HG03196 (cell line): ENCODE results near the gene TPK1.
A peak's percentile ranks its signal among the peaks of the same experiment; 100 is the strongest.
"Not testable (repeated sequence)": the region's sequence is repeated elsewhere in the genome, so short reads cannot be mapped to it uniquely, and the experiment has no call there.

Experiments
- ATAC-seq: cut with Tn5 transposase; IDR thresholded peaks from one replicate; pipeline ENCODE4 v1.9.1; 2021; ENCODE audit not compliant: unreplicated experiment

The TPK1 gene

DNA sequence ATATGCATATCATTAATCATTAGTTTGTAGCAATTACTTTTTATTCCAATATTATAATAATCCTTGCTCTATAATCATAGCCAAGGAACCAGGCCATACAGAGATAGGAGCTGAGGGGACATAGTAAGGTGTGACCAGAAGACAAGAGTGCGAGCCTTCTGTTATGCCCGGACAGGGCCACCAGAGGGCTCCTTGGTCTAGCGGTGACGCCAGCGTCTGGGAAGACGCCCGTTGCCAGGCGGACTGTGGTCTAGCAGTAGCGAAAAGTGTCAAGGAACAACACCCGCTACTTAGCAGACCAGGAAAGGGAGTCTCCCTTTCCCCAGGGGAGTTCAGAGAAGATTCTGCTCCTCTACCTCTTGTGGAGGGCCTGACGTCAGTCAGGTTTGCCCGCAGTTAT lies 109.0 kb downstream of the TPK1 start:
- ATAC-seq: not testable (repeated sequence)

DNA sequence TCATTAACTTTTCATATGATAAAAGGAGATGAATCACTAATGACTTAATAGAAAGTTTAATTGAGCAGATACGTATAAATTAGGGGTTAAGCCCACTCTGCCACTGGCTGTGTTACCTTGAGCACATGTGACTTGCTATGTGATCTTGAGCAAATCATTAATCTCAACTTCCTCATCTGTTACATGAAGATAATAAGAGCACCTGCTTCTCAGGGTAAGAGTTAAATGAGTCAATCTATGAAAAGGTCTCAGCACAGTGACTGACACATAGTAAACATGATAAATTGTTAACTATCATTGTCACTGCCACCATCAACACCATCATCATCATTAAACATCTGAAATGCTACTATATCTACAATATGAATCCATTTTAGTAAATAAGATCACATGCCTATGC lies 110.8 kb downstream of the TPK1 start:
- ATAC-seq: peak; percentile 100

DNA sequence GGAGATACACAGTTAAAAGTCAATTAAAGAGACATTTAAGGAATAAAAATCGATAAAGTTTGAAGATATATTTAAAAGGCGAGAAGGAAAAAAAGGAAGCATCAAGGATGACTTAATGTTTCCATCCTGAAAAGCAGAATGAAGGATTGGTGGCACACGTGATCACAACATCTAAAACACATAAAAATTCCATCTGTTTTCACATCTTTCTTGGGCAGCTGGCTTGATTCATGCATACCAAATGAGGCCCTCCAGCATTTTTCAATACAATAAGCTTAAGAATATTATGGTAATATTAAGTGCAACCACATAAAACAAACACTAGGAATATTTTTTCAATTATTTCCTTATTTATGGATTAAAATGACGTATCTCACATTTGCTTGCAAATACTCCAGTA lies 112.6 kb downstream of the TPK1 start:
- no peak for ATAC-seq

DNA sequence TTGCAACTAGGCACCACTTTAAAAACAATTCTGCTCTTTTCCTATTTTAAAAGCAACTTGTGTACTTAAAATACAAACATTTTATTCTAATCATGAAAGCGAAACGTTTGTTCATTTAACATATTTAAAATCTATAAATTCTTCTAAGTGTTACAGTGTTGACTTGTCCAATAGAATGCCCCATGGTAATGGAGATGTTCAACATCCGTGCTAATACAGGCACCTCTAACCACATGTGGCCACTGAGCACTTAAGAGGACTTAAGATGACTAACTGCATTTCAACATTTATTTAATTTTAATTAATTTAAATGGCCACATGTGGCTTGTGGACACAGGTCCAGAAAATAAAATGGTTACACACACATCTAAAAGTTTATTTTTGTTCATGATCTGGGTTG lies 115.1 kb downstream of the TPK1 start:
- no peak for ATAC-seq

DNA sequence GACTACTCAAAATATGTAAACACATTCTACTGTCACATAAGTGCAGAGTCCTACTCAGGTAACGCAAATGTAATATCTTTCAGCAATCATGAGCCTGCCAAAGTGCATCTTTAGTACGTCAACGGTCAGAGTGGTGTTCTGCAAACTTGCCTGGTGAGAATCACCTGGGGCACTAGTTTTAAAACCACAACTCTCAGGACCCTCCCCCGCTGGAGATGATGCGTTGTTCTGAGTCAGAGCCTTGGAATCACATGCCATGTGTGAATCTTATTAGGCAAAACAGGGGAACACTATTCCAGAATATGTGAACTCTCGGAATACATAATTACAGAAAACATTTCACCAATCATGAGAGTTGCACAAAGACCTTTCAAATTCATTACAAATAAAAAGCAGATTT lies 115.7 kb downstream of the TPK1 start:
- no peak for ATAC-seq

DNA sequence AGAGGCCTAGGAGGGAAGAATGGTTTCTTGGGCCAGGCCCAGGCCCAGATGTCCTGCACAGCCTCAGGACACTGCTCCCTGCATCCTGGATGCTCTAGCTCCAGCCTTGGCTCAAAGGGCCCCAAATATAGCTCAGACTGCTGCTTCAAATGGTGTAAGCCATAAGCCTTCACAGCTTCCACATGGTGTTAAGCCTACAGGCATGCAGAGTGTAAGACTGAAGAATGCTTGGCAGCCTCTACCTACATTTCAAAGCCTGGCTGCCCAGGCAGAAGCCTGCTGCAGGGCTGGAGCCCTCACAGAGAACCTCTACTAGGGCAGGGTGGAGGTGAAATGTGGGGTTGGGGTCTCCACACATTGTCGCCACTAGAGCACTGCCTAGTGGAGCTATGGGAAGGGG lies 118.1 kb downstream of the TPK1 start:
- ATAC-seq: no peak

DNA sequence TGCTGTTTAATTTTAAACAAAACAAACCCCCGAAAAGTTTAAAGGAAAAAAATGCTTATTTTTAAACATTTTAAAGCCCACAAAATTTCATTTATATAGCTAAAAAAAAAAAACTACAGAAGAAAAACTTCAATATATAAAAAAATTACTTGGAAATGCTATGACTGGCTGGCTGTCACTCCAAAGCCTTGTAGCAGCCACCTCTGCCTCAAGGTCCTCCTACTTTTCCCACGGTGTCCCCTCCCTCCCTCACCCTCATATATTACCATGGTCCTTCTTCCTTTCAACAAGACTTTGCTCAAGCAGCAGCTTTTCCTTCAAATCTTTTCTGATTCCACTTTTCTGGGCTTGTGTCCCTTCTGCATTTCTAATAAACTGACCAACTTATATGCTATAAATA lies 122.0 kb downstream of the TPK1 start:
- no peak for ATAC-seq

DNA sequence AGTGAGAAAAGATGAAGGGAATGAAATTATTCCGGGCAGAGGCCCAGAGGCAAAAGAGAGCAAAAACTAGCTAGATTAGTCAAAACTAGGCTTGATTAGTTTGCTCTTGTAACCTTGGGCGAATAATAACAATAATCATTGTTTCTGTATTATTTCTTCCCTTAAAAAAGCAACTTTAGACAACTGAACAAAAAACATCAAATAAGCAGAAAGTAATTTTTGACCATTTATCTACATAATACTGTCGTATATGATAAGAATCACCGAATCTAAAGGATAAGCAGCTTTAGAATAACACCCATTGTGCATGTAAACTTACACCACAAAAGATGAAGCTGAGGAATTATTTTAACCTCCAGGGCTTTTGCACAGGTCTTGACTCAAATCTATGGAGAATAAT lies 125.1 kb downstream of the TPK1 start:
- no peak for ATAC-seq

DNA sequence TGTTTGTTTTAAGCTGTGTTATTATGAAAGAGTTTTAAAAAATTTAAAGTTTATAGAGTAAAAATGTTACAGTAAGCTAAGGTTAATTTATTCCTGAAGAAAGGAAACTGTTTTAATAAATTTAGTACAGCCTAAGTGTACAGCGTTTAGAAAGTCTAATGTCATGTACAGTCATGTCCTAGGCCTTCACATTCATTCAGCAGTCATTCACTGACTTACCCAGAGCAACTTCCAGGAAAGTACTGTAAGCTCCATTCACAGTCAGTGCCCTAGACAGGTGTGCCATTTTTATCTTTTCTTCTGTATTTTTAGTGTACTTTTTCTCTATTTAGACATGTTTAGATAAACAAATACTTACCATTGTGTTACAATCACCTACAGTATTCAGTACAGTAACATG lies 126.8 kb downstream of the TPK1 start:
- no peak for ATAC-seq

DNA sequence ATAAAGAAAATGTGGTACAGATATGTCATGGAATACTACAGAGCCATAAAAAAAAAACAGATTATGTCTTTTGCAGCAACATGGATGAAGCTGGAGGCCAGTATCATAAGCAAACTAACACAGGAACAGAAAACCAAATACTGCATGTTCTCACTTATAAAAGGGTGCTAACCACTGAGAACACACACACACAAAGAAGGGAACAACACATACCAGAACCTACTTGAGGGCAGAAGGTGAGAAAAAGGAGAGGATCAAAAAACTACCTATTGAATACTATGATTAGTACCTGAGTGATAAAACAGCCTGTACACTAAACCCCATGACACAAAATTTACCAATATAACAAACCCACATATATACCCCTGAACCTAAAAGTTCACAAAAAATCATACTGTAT lies 144.6 kb downstream of the TPK1 start:
- no peak for ATAC-seq

DNA sequence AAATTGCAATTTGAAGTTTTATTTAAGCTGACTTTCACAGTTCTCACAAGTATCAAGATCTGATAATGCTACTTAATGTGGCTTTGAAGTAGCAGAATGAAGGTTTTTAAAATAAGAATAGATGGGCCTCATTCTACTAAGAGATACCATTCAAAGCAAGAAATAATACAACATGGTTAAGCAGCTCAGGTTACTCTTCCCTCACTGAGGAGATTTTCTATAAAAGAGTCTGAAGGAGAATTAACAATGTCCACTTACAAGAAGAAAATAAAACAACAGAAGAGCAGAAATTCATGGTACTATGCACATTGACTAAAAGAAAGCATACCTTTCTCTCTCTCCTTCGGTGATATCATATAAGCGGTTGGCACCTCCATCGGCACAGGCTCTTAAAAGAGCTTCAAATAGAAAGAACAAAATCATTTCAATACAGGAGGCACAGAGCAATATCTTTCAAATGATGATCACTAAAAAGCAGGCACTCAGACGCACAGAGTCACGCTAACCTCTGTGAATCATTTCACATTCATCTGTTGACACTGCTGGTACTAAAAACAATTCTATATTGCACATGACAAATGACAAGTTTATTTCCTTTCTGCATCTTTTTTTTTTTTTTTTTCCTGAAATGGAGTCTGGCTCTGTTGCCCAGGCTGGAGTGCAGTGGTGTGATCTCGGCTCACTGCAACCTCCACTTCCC lies 153.1 kb downstream of the TPK1 start:
- no peak for ATAC-seq

DNA sequence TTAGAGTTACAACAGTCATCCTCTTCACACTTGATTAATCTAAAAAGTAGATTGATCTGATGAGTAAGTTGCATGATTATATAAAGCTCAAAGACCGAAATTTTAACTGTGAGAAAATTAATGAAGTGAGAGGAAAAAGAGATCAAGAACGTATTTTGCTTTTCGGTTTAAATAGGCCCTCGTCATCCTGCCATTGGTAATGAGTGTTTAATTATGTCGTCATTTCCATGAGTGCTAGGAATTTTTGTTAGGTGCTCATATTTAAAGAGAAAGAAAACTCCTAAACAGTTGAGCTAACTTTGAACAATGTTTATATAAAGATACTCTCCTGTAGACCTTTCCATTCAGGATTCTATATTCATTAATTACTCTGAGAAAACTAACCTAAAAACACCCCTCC lies 159.4 kb downstream of the TPK1 start:
- ATAC-seq: no peak

DNA sequence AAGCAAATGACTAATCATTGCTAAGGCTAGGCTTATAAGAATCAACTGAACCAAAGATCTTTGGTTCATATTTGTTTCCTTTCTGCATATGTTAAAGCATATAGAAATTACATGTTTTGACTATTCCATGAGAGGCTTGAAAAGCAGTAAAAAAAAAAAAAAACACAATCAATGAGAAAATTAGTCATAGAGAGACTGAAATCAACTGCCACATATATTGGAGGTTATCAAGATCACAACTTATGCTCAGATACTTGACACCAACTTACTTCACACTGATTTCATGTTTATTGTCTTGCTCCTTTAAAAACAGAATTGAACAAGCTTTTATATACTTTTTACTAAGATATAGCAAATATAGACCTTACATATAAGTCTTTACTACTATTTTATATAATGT lies 161.3 kb downstream of the TPK1 start:
- no peak for ATAC-seq

DNA sequence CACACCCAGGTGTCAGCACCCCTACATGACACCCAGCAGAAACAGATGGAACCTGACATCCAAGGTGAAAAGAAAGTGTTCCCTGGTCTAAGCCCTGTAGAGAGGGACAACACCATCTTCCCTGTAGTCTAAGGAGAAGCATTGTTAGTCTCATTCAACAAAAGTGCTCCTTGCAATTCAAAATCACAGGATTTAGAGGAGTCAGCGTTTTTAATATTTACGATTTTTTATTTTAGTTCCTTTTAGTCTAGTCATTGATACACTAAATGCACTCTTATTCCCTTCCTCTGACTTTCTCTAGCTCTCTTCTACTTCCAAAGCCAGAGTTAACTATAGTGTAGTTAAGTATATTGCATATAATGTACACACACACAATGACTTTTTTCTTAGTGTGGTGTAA lies 163.0 kb downstream of the TPK1 start:
- no peak for ATAC-seq

DNA sequence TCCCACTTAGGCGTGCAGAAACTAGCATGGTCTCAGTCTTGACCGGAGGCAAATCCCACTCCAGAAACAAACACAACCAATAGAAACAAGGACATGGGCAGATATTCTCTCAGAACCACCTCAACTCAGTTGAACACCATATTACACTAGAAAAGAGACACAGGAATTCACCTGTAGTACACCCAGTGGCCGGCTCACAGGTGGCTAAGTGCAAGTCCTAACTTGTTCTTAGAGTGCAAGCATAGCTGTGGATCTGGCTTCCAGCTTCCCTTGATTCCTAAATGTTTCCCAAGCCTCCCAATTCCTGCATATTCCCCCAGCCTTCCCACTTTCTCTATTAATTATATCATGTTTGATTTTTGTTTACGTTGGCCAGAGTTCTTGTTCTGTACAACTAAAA lies 164.4 kb downstream of the TPK1 start:
- ATAC-seq: no peak

DNA sequence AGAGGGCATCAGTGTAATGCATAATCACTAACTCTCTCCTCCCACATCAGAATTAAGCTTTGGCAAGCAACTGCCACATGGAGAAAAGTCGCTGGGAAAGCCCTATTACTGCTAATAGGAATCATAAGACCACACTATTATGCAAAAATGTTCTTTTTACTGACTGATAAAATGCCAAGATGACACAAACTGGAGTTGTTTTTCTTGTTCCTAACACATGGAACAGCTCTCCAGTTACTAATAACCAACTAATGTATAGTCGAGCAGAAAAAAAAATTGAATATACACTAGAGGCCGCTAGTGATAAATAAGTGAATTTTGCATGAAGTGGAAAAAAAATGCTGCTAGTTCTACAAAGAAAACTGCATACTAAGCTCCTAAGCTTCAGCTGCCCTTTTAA lies 165.6 kb downstream of the TPK1 start:
- ATAC-seq: no peak

DNA sequence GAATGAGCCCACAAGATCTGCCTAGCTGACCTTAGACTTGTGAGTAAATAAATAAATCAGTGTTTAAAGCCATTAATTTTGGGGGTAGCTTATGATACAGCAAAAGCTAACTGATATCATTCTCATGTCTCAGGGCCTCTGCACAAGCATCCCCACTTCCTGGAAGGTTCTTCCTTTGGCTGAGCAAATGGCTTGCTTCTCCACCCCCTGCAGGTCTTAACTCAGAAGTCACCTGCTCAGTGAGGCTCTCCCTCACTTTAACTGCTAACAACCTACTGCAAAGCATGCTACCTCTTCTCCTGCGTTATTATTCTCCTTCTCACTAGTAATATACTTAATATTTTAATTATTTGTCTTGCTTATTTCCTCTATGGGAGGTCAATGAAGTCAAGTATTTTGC lies 167.3 kb downstream of the TPK1 start:
- no peak for ATAC-seq

DNA sequence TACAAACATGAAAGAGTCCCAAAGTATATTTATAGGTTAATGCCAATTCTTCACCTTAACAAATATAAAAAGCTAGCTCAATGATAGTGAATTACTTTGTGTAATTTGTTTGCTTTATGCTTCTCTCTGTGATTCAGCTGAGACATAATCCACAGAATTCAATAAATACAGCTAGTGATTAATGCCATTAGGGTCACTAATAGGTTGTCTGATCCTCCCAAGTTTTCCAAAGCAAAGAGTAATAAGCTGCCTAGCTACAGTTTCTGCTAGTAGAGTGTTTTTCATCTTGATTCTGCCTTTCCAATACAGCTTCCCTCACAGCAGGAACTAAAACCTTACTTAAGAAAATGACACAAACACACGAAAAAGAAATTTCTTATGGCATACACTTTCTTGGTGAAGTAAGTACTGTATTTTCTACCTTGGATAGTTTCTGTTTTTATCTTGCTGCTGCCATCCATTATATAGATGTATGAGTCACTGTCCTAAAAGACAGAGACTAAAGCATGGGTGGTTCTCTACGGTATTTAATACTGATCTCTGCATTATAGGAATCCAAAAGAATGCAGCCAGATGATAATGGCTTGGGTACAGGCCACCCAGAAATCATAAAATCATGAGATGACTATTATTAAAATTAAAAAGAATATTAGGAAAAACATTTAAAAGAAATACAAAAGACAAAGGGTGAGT lies 170.0 kb downstream of the TPK1 start:
- ATAC-seq: no peak

DNA sequence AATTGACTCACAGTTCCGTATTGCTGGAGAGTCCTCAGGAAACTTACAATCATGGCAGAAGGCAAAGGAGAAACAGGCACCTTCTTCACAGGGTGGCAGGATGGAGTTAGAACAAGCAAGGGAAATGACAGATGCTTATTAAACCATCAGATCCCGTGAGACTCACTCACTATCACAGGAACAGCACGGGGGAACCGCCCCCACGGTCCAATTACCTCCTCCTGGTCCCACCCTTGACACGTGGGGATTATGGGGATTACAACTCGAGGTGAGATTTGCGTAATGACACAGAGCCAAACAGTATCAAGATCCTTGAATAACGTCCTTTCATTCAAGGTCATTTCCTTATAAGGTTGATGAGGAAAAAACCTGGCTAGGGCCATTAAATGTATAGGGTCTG lies 176.6 kb downstream of the TPK1 start:
- ATAC-seq: no peak

DNA sequence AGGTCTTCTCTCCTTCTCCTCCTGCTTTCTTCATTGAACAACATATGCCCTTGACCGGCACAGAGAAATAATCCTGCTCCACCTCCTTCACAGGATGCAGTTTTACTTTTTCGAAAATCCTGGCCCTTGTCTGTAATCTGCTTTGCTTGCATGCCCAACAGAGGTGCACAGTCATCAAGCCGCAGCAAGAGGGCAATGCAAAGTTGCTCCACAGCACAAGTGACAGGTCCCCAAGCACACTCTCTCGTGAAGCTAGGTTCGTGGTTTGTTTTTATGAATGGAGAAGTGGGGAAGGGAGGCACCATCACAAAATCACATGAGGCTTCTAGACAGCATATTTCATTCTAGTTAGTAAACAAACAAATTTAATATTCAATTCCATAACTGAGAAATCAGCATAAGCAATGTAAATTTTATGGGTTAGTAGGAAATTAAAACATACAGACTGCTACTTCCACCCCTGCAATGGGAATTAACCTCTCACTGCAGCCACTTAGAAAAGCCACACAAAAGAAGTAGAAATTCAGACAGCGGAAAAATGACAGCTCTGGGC lies 178.8 kb downstream of the TPK1 start:
- peak; percentile 50 for ATAC-seq

DNA sequence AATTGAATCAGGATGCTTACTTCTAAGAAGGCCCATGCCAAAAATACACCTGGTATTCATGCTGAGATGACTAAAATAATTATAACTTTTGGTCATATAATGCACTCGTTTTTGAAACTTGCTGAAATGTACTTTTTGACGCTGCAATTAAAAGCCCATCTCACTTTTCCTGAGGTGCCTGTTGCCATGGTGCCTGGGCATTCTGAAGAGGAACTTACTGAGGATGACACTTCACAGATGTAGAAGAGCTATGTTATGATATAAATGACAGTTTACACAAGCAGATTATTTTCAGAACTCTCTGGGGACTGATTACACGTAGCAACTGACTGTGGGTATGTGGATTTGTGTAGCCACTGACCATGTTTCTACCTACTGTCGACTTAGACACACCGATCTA lies 182.4 kb downstream of the TPK1 start:
- no peak for ATAC-seq

DNA sequence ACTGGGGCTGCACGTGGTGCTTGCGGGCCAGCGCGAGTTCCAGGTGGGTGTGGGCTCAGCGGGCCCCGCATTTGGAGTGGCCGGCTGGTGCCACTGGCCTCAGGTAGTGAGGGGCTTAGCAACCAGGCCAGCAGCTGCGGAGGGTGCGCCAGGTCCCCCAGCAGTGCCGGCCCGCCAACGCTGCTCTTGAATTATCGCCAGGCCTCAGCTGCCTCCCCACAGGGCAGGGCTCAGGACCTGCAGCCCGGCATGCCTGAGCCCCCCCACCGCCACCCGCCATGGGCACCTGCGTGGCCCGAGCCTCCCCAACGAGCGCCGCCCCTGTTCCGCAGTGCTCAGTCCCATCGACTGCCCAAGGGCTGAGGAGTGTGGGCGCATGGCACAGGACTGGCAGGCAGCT lies 185.4 kb downstream of the TPK1 start:
- no peak for ATAC-seq

DNA sequence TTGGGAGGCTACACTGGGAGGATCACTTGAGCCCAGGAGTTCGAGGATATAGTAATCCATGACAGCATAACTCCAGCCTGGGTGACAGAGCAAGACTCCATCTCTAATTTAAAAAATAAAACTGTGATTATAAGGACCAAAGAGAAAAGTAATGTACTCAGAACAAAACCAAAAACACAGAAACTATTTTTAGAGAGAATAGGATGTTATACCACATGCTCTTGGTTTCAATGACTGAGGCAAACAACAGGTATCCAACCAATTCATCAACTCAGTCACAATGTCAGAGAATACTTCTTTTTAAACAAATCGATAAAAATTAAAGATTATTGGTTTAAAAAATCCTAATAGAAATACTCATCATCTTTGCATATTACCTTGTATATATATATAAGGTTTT lies 186.7 kb downstream of the TPK1 start:
- ATAC-seq: no peak
